ENCODE data around the gene TLR4.

The TLR4 gene

DNA sequence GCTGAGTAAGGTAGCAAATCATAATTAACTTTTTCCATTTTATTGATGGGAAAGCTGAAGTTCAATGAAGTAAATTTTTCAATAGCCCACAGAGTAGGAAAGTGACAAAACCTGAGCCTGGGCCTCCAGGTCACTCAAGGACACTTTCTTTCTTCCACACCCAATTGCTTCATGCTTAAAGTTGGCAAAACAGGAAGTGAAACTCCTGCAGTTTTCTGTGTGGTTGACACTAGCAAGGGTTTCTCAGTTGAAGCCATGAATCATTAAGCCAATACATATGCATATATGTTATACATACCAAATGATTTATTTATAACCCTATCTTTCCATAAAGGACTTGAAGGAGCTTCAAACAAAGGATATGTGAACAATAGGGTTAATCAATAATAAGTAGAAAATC, 13.9 kb downstream of the TLR4 start:
- Mint-ChIP-seq H3K27me3 (ENCODE audit: low read depth) (no peaks in the 10 kb centered on the region), H3K4me1 (no peaks in the 10 kb centered on the region), H3K36me3 (ENCODE audit: low read depth) (no peaks in the 10 kb centered on the region), H3K9me3 (no peaks in the 10 kb centered on the region), H3K27ac (no peak overlapping the region), H3K4me3 (no peak overlapping the region)
- no peak for TF ChIP-seq CTCF (IDR thresholded peaks at IDR 0.05; ENCODE audit: unreplicated experiment in 3 of 3)

DNA sequence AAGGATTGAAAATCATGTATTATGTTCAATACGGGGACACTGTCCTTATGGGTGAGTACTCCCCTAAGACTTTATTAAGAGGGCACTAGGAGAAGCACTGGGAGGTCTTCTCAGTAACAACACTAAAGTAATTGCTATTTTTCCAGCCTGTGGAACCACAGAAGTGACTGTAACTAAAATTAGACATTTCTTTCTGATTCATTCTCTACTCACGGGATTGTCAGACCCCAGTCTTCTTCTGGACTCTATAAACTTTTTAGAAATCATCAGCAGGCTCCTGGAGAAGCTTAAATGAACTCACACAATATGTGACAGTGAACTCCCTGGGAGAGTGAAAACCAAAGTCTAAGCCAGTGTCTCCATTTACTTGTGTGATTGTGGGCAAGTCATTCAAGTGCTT, 14.5 kb downstream of the TLR4 start:
- no peaks in the 10 kb centered on the region for H3K9me3 Mint-ChIP-seq
- no peaks in the 10 kb centered on the region for H3K36me3 Mint-ChIP-seq (ENCODE audit: low read depth)
- H3K27ac Mint-ChIP-seq: no peak overlapping the region
- H3K4me1 Mint-ChIP-seq: no peaks in the 10 kb centered on the region
- no peak overlapping the region for H3K4me3 Mint-ChIP-seq
- H3K27me3 Mint-ChIP-seq (ENCODE audit: low read depth): no peaks in the 10 kb centered on the region
- no peak for TF ChIP-seq CTCF (IDR thresholded peaks at IDR 0.05; ENCODE audit: unreplicated experiment in 3 of 3)

- Mint-ChIP-seq H3K27me3 (ENCODE audit: low read depth) (no peaks in the 10 kb centered on the region), H3K4me1 (peaks cover 4% of the 10 kb centered on the region), H3K36me3 (ENCODE audit: low read depth) (no peaks in the 10 kb centered on the region), H3K27ac (no peak overlapping the region), H3K4me3 (no peak overlapping the region), H3K9me3 (no peaks in the 10 kb centered on the region)
- TF ChIP-seq CTCF (IDR thresholded peaks at IDR 0.05; ENCODE audit: unreplicated experiment in 3 of 3): no peak
Measured at GRCh38 chr9:117719161-117719920, 15.1 kb downstream of the TLR4 start.

- Mint-ChIP-seq H3K27ac (no peak overlapping the region), H3K36me3 (ENCODE audit: low read depth) (no peaks in the 10 kb centered on the region), H3K27me3 (ENCODE audit: low read depth) (no peaks in the 10 kb centered on the region), H3K9me3 (no peaks in the 10 kb centered on the region), H3K4me1 (peaks cover 6% of the 10 kb centered on the region), H3K4me3 (no peak overlapping the region)
- no peak for TF ChIP-seq CTCF (IDR thresholded peaks at IDR 0.05; ENCODE audit: unreplicated experiment in 3 of 3)
Measured at GRCh38 chr9:117720066-117720465, 15.9 kb downstream of the TLR4 start.

DNA sequence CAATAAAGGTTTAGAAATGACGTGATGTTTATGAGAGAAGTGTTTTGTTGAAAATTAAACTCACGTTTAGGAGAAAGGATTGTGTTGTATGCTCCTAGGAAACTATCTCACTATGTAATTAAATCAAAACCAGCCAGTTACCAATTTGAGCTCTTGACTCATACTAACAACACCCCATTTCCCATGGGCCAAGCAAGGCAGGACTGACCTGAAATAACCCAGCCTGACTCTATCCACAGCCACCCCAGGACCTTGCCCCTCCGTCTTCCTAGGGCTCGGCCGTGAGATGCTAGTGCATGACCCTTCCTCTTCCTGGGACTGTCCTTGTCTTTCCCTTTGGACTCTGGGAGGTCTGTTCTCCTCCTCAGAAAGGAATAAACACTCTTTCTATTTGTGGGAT, 16.4 kb downstream of the TLR4 start:
- no peaks in the 10 kb centered on the region for H3K36me3 Mint-ChIP-seq (ENCODE audit: low read depth)
- H3K4me1 Mint-ChIP-seq: peaks cover 6% of the 10 kb centered on the region
- no peak overlapping the region for H3K4me3 Mint-ChIP-seq
- H3K27me3 Mint-ChIP-seq (ENCODE audit: low read depth): no peaks in the 10 kb centered on the region
- TF ChIP-seq CTCF (IDR thresholded peaks at IDR 0.05; ENCODE audit: unreplicated experiment in 3 of 3): no peak
- no peak overlapping the region for H3K27ac Mint-ChIP-seq
- H3K9me3 Mint-ChIP-seq: no peaks in the 10 kb centered on the region

DNA sequence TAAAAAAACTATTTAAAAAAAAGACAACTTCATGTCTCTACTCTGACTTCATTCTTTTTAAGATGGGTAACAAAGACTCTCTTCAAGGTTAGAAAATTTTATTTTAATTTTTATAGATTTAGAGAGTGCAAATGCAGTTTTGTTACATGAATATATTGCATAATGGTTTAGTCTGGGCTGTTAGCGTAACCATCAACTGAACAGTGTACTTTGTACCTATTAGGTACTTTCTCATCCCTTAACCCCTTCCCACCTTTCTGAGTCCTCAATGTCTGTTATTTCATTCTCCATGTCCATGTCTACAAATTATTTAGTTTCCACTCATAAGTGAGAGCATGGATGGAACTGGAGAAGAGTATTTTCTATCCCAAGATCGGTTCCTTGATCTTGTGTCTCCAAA, 16.8 kb downstream of the TLR4 start:
- Mint-ChIP-seq H3K4me1 (peaks cover 6% of the 10 kb centered on the region), H3K36me3 (ENCODE audit: low read depth) (no peaks in the 10 kb centered on the region), H3K9me3 (no peaks in the 10 kb centered on the region), H3K27ac (no peak overlapping the region), H3K27me3 (ENCODE audit: low read depth) (no peaks in the 10 kb centered on the region), H3K4me3 (no peak overlapping the region)
- TF ChIP-seq CTCF (IDR thresholded peaks at IDR 0.05; ENCODE audit: unreplicated experiment in 3 of 3): no peak

Measured in nephron (organoid).